Measurements from ENCODE around the gene SQSTM1. TPM values are rescaled to one million over a fixed set of nuclear protein-coding genes. Genes with fewer than 3 reads are reported as not detected.

SQSTM1 gene
- total and polyA plus RNA-seq, 9 of the 15 experiments (the other 6 are each of a cell fraction or from before 2014, with no cell fraction given) = 5.6 to 148 (median 64.0) TPM

GRCh38 chr5:179805529-179806249 is 15.0 kb upstream of the SQSTM1 start (continued):
- TF ChIP-seq NFIX (CRISPR knock-in tag; IDR thresholded peaks at IDR 0.05; ENCODE audit: low read depth) (no peak), CREM (IDR thresholded peaks at IDR 0.05; ENCODE audit: low read depth) (peak; percentile 80), BMI1 (IDR thresholded peaks at IDR 0.05; ENCODE audit: low read length) (no peak), ZNF133 (CRISPR knock-in tag; IDR thresholded peaks at IDR 0.05) (no peak), NONO (IDR thresholded peaks at IDR 0.05; ENCODE audit: low read depth in 2 of 2, low read length in 1 of 2) (peak in 1 of 2 experiments; percentile 33; a peak in 1 of 4 replicates), PHF21A (IDR thresholded peaks at IDR 0.05; ENCODE audit: borderline replicate concordance, low read depth) (no peak), KAT2B (IDR thresholded peaks at IDR 0.05; ENCODE audit: low read depth, low read length) (no peak), FOXP1 (CRISPR knock-in tag; IDR thresholded peaks at IDR 0.05) (peak; percentile 81), MED1 (CRISPR knock-in tag; IDR thresholded peaks at IDR 0.05; ENCODE audit: borderline replicate concordance) (no peak), NCOA6 (IDR thresholded peaks at IDR 0.05) (no peak), BRCA1 (IDR thresholded peaks at IDR 0.05) (no peak), BRCA1 (CRISPR knock-in tag; IDR thresholded peaks at IDR 0.05) (no peak), GABPB1 (CRISPR knock-in tag; IDR thresholded peaks at IDR 0.05) (peak; percentile 61), RBM22 (IDR thresholded peaks at IDR 0.05; ENCODE audit: low read depth, low read length, poor library complexity, severe bottlenecking) (peak; percentile 19), TEAD2 (tag; IDR thresholded peaks at IDR 0.05) (no peak), CC2D1A (IDR thresholded peaks at IDR 0.05) (no peak), U2AF1 (optimal IDR thresholded peaks at IDR 0.05; ENCODE audit: low read depth, low read length) (no peak), HCFC1 (IDR thresholded peaks at IDR 0.05; ENCODE audit: low read depth, low read length) (no peak), HSF4 (CRISPR knock-in tag; IDR thresholded peaks at IDR 0.05; ENCODE audit: borderline replicate concordance) (no peak), ZBTB33 (CRISPR knock-in tag; IDR thresholded peaks at IDR 0.05) (peak; percentile 31; the same call in 1 of the 2 replicates), SMAD3 (CRISPR knock-in tag; conservative IDR thresholded peaks at IDR 0.05) (no peak), SAP30 (IDR thresholded peaks at IDR 0.05; ENCODE audit: borderline replicate concordance, insufficient read depth, low read depth, low read length, poor library complexity, severe bottlenecking) (peak; percentile 53), ZBTB8A (IDR thresholded peaks at IDR 0.05; ENCODE audit: partially characterized antibody) (no peak), NR1H2 (CRISPR knock-in tag; IDR thresholded peaks at IDR 0.05) (no peak), ZFP91 (CRISPR knock-in tag; IDR thresholded peaks at IDR 0.05) (0 out of 2 replicates have a peak, but pooled peaks have one; percentile 26)
- TF ChIP-seq, protein P1, sequence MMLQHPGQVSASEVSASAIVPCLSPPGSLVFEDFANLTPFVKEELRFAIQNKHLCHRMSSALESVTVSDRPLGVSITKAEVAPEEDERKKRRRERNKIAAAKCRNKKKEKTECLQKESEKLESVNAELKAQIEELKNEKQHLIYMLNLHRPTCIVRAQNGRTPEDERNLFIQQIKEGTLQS (IDR thresholded peaks at IDR 0.05) = no peak
- TF ChIP-seq, protein P1 (CRISPR knock-in tag; conservative IDR thresholded peaks at IDR 0.05) = no peak

Data from K562 (cell line).